ENCODE data around the gene EVI5. TPM values are rescaled to one million over a fixed set of nuclear protein-coding genes. Genes with fewer than 3 reads are reported as not detected.
"Not testable (repeated sequence)": the region's sequence is repeated elsewhere in the genome, so short reads cannot be mapped to it uniquely, and the experiment has no call there.

EVI5 gene
- total and polyA plus RNA-seq, 4 experiments from 2014 or later: 0.16 to 1.7 (median 0.57) TPM

DNA sequence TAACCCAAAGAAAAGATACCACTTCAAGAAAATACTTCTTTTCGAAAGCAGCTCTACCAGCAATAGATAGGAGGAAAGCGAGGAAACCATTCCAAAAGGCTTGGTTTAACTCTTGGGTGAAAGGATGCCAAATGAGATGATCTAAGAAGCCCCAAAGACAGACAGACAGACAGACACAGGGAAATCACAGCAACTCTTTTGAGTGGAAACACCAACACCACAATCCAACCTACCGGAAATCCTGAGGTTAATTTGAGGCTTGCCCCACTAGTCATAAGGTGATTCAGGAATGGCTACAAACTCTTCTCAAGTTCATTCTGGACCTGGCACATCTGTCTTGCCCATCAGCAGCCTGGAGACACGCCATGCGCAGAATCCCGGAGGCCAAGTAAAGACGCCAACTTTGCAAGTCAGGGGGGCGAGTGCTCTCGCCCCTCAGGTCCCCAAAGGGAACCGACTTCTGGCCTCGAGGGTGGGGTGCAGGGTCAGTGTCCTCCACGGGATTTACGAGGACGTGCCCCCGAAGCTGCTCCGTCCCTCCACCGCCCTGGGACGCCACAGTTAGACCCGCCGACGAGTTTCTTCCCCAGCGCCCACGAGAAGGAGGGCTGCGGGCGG lies 778 bp downstream of the EVI5 start:
- CTCF ChIA-PET (ENCODE audit: partially characterized antibody): interaction anchor here (0.6 to 2.2 kb wide), 4 partner anchors 35 to 327 kb away, joined by 3 to 9 read pairs (median 4); no protein-coding TSS in a partner anchor
- POLR2A ChIA-PET (ENCODE audit: partially characterized antibody): interaction anchor here (0.9 to 3.0 kb wide), 2 partner anchors 48 to 58 kb away, joined by 3 to 7 read pairs; no protein-coding TSS in a partner anchor
- Mint-ChIP-seq H3K9me3 (no peaks in the 10 kb centered on the region), H3K36me3 (peaks cover 0 to 2% of the 10 kb centered on the region in 2 donors), H3K27me3 (peaks cover 28 to 40% of the 10 kb centered on the region in 2 donors), H3K27ac (peak overlapping the region in 3 of 7 donors; percentile 52 to 68 (median 59)), H3K4me3 (peak overlapping the region; percentile 76 to 89 (median 80)), H3K4me1 (peaks cover 12 to 32% (median 18%) of the 10 kb centered on the region in 4 donors)
- Histone ChIP-seq H3K36me3 (ENCODE audit: insufficient read depth, low read length) (no peaks in the 10 kb centered on the region), H3K4me3 (ENCODE audit: low read length in 2 of 2) (peak overlapping the region; percentile 42 to 57), H3K4me1 (ENCODE audit: insufficient read depth, low read length) (peaks cover 25% of the 10 kb centered on the region), H3K27ac (ENCODE audit: low read depth, low read length) (no peak overlapping the region), H3K9me3 (ENCODE audit: control insufficient read depth in 1 of 2, low read length in 2 of 2) (no peaks in the 10 kb centered on the region), H3K27me3 (ENCODE audit: insufficient read depth, low read length) (peaks cover 13% of the 10 kb centered on the region)
- intact Hi-C loops (cut with micrococcal nuclease): loop anchor here (2.0 kb wide), 1 partner anchor 35 kb away; no protein-coding TSS in a partner anchor
- DNase-seq: peak; percentile 43 to 60 (median 57)

GRCh38 chr1:92783550-92783949 lies 1.4 kb downstream of the EVI5 start:
- CTCF ChIA-PET (ENCODE audit: partially characterized antibody): interaction anchor here (0.6 to 2.2 kb wide), 4 partner anchors 35 to 328 kb away, joined by 3 to 9 read pairs (median 4); no protein-coding TSS in a partner anchor
- H3K9me3 Mint-ChIP-seq; H3K4me3 ChIP-seq (ENCODE audit: low read length in 2 of 2); H3K27ac ChIP-seq (ENCODE audit: low read depth, low read length); H3K36me3 ChIP-seq (ENCODE audit: insufficient read depth, low read length); H3K36me3 Mint-ChIP-seq; POLR2A ChIA-PET (ENCODE audit: partially characterized antibody); H3K9me3 ChIP-seq (ENCODE audit: control insufficient read depth in 1 of 2, low read length in 2 of 2); intact Hi-C loops (cut with micrococcal nuclease); DNase-seq: not testable (repeated sequence)
- Mint-ChIP-seq H3K27me3 (peaks cover 31 to 45% of the 10 kb centered on the region in 2 donors), H3K4me1 (peaks cover 12 to 32% (median 18%) of the 10 kb centered on the region in 4 donors), H3K27ac (peak overlapping the region in 2 of 7 donors; percentile 59 to 63), H3K4me3 (peak overlapping the region; percentile 76 to 89 (median 80))
- Histone ChIP-seq H3K27me3 (ENCODE audit: insufficient read depth, low read length) (peaks cover 13% of the 10 kb centered on the region), H3K4me1 (ENCODE audit: insufficient read depth, low read length) (peaks cover 25% of the 10 kb centered on the region)

- ChIA-PET CTCF (ENCODE audit: partially characterized antibody) (interaction anchor here (0.8 kb wide), 1 partner anchor 29 kb away, joined by 3 read pairs; no protein-coding TSS in a partner anchor), POLR2A (ENCODE audit: partially characterized antibody) (no interaction called here)
- H3K27ac ChIP-seq (ENCODE audit: low read depth, low read length): no peak overlapping the region
- Mint-ChIP-seq H3K36me3 (no peaks in the 10 kb centered on the region), H3K9me3 (no peaks in the 10 kb centered on the region), H3K27me3 (peaks cover 27 to 36% of the 10 kb centered on the region in 2 donors), H3K4me3 (no peak overlapping the region), H3K27ac (no peak overlapping the region), H3K4me1 (peaks cover 0 to 10% (median 6%) of the 10 kb centered on the region in 4 donors)
- H3K27me3 ChIP-seq (ENCODE audit: insufficient read depth, low read length): peaks cover 10% of the 10 kb centered on the region
- H3K36me3 ChIP-seq (ENCODE audit: insufficient read depth, low read length): no peaks in the 10 kb centered on the region
- intact Hi-C loops (cut with micrococcal nuclease): no loop called here
- H3K9me3 ChIP-seq (ENCODE audit: control insufficient read depth in 1 of 2, low read length in 2 of 2): no peaks in the 10 kb centered on the region
- DNase-seq: no peak
- H3K4me3 ChIP-seq (ENCODE audit: low read length in 2 of 2): no peak overlapping the region
- peaks cover 5% of the 10 kb centered on the region for H3K4me1 ChIP-seq (ENCODE audit: insufficient read depth, low read length)
Observed at GRCh38 chr1:92778376-92778775, 6.5 kb downstream of the EVI5 start.

DNA sequence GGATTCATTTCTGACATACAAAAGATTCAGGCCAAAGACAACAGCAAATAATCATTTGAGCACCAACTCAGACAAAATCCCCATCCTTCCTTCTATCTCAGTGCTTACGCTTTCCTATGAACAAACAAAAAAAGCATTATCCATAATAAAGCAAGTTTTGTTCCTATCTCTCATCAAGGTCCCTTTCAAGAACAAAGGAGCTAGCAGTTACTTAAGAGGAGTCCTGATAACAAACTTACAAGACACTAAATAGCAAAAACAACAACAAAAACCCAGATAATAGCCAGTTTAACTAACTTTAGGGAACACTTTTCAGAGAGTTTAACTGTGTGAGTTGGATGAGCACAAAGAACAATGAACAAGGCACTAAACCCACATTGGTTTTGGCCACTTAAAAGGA lies 10.5 kb downstream of the EVI5 start:
- Histone ChIP-seq H3K9me3 (ENCODE audit: control insufficient read depth in 1 of 2, low read length in 2 of 2) (no peaks in the 10 kb centered on the region), H3K4me3 (ENCODE audit: low read length in 2 of 2) (no peak overlapping the region), H3K36me3 (ENCODE audit: insufficient read depth, low read length) (no peaks in the 10 kb centered on the region), H3K4me1 (ENCODE audit: insufficient read depth, low read length) (no peaks in the 10 kb centered on the region), H3K27me3 (ENCODE audit: insufficient read depth, low read length) (no peaks in the 10 kb centered on the region), H3K27ac (ENCODE audit: low read depth, low read length) (no peak overlapping the region)
- Mint-ChIP-seq H3K4me1 (peaks cover 0 to 3% (median 0%) of the 10 kb centered on the region in 4 donors), H3K4me3 (no peak overlapping the region), H3K36me3 (no peaks in the 10 kb centered on the region), H3K27me3 (peaks cover 16 to 27% of the 10 kb centered on the region in 2 donors), H3K9me3 (peaks cover 0 to 3% (median 0%) of the 10 kb centered on the region in 8 donors), H3K27ac (no peak overlapping the region)
- POLR2A ChIA-PET (ENCODE audit: partially characterized antibody): no interaction called here
- intact Hi-C loops (cut with micrococcal nuclease): no loop called here
- CTCF ChIA-PET (ENCODE audit: partially characterized antibody): no interaction called here
- no peak for DNase-seq

DNA sequence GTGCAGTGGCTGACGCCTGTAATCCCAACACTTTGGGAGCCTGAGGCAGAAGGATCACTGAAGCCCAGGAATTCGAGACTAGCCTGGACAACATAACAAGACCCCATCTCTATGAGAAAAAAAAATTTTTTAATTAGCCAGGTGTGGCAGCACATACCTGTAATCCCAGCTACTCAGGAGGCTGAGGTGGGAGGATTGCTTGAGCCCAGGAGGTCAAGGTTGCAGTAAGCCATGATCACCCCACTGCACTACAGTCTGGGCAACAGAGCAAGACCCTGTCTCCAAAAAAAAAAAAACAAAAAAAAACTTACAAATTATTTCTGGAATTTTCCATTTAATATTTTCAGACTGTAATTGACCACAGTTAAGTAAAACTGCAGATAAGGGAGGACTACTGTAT lies 11.2 kb downstream of the EVI5 start:
- CTCF ChIA-PET (ENCODE audit: partially characterized antibody); H3K36me3 ChIP-seq (ENCODE audit: insufficient read depth, low read length); POLR2A ChIA-PET (ENCODE audit: partially characterized antibody); DNase-seq; H3K36me3 Mint-ChIP-seq; H3K4me1 ChIP-seq (ENCODE audit: insufficient read depth, low read length); H3K9me3 ChIP-seq (ENCODE audit: control insufficient read depth in 1 of 2, low read length in 2 of 2); H3K4me3 ChIP-seq (ENCODE audit: low read length in 2 of 2); H3K27ac ChIP-seq (ENCODE audit: low read depth, low read length); intact Hi-C loops (cut with micrococcal nuclease); H3K27me3 ChIP-seq (ENCODE audit: insufficient read depth, low read length); H3K9me3 Mint-ChIP-seq; H3K27ac Mint-ChIP-seq; H3K4me1 Mint-ChIP-seq; H3K4me3 Mint-ChIP-seq: not testable (repeated sequence)
- H3K27me3 Mint-ChIP-seq: peaks cover 13 to 24% of the 10 kb centered on the region in 2 donors

DNA sequence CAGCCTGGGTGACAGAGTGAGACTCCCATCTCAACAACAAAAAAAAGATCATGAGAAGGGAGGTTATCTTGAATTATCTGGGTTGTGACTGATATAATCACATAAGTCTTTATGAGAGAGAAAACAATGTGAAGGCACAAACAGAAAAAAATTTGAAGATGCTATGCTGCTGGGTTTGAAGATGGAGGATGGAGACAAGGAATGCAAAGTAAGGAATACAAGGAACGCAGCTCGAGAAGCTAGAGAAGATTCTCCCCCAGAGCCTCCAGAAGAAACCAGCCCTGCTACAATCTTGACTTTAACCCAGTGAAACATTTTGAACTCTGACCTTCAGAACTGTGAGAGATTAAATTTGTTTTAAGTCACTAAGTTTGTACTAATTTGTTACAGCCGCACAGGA lies 15.1 kb downstream of the EVI5 start:
- no peak for DNase-seq
- intact Hi-C loops (cut with micrococcal nuclease): no loop called here
- Mint-ChIP-seq H3K4me3 (no peak overlapping the region), H3K36me3 (peaks cover 0 to 4% of the 10 kb centered on the region in 2 donors), H3K27me3 (peaks cover 8 to 16% of the 10 kb centered on the region in 2 donors), H3K27ac (no peak overlapping the region), H3K4me1 (peaks cover 0 to 3% (median 0%) of the 10 kb centered on the region in 4 donors), H3K9me3 (peaks cover 0 to 20% (median 7%) of the 10 kb centered on the region in 8 donors)
- CTCF ChIA-PET (ENCODE audit: partially characterized antibody): no interaction called here
- POLR2A ChIA-PET (ENCODE audit: partially characterized antibody): no interaction called here
- Histone ChIP-seq H3K9me3 (ENCODE audit: control insufficient read depth in 1 of 2, low read length in 2 of 2) (peaks cover 0 to 3% of the 10 kb centered on the region in 2 donors), H3K27me3 (ENCODE audit: insufficient read depth, low read length) (no peaks in the 10 kb centered on the region), H3K4me3 (ENCODE audit: low read length in 2 of 2) (no peak overlapping the region), H3K4me1 (ENCODE audit: insufficient read depth, low read length) (no peaks in the 10 kb centered on the region), H3K27ac (ENCODE audit: low read depth, low read length) (no peak overlapping the region), H3K36me3 (ENCODE audit: insufficient read depth, low read length) (no peaks in the 10 kb centered on the region)

GRCh38 chr1:92768915-92769314 lies 16.0 kb downstream of the EVI5 start:
- Mint-ChIP-seq H3K36me3 (peaks cover 0 to 4% of the 10 kb centered on the region in 2 donors), H3K27ac (peak overlapping the region in 1 of 7 donors; percentile 77), H3K27me3 (peaks cover 6 to 10% of the 10 kb centered on the region in 2 donors), H3K4me3 (peak overlapping the region in 1 of 8 donors; percentile 11), H3K4me1 (peaks cover 0 to 3% (median 0%) of the 10 kb centered on the region in 4 donors), H3K9me3 (peaks cover 0 to 20% (median 7%) of the 10 kb centered on the region in 8 donors)
- no peak for DNase-seq
- no peaks in the 10 kb centered on the region for H3K36me3 ChIP-seq (ENCODE audit: insufficient read depth, low read length)
- H3K4me3 ChIP-seq (ENCODE audit: low read length in 2 of 2): no peak overlapping the region
- H3K4me1 ChIP-seq (ENCODE audit: insufficient read depth, low read length): no peaks in the 10 kb centered on the region
- ChIA-PET POLR2A (ENCODE audit: partially characterized antibody) (no interaction called here), CTCF (ENCODE audit: partially characterized antibody) (no interaction called here)
- H3K27ac ChIP-seq (ENCODE audit: low read depth, low read length): no peak overlapping the region
- peaks cover 0 to 3% of the 10 kb centered on the region in 2 donors for H3K9me3 ChIP-seq (ENCODE audit: control insufficient read depth in 1 of 2, low read length in 2 of 2)
- H3K27me3 ChIP-seq (ENCODE audit: insufficient read depth, low read length): no peaks in the 10 kb centered on the region
- intact Hi-C loops (cut with micrococcal nuclease): no loop called here
